HEK293 (cell line): ENCODE data around the gene LRRC8B.

Experiments
- CTCF ChIA-PET: fragments of 350-600 bp; formaldehyde crosslinking; extraction: SDS; loops from one replicate; lab custom pipeline; 2021; ENCODE audit warnings: antibody characterized with exemption; lab: Yijun Ruan, JAX
- POLR2A ChIA-PET: fragments of 300-600 bp; formaldehyde crosslinking; extraction: SDS; loops from one replicate; lab custom pipeline; 2020; ENCODE audit warnings: antibody characterized with exemption, inconsistent platforms; lab: Yijun Ruan, JAX
- H3K27ac ChIP-seq: fragments of 200-500 bp; sonication (Bioruptor generic); 2 replicates; pipeline ENCODE4 v1.5.1; 2014; ENCODE audit warnings: low read depth, low read length, control low read depth, inconsistent platforms; ENCODE audit errors: extremely low read depth
- H3K36me3 ChIP-seq, 2 experiments: fragments of 200-500 bp in 1 of 2; sonication (Bioruptor generic) in 1 of 2; 1 replicate in 1 of 2; 2 replicates in 1 of 2; pipeline ENCODE4 v1.5.1; 2014 to 2017; ENCODE audit warnings: inconsistent platforms in 2 of 2, low read length in 2 of 2; ENCODE audit not compliant: control insufficient read depth in 2 of 2, insufficient read depth in 1 of 2
- H3K4me1 ChIP-seq: fragments of 200-500 bp; sonication (Bioruptor generic); 2 replicates; pipeline ENCODE4 v1.5.1; 2014; ENCODE audit warnings: mild to moderate bottlenecking, low read length, inconsistent platforms; ENCODE audit not compliant: control insufficient read depth, insufficient read depth
- H3K4me3 ChIP-seq: 2 replicates; pipeline ENCODE4 v1.5.1; 2011; ENCODE audit warnings: low read depth, mild to moderate bottlenecking, control low read depth, low read length, moderate library complexity
- H3K9me3 ChIP-seq: fragments of 200-500 bp; sonication (Bioruptor generic); 2 replicates; pipeline ENCODE4 v1.5.1; 2014; ENCODE audit warnings: low read depth, low read length, inconsistent platforms; ENCODE audit not compliant: control insufficient read depth, insufficient read depth
- AEBP2 ChIP-seq: fragments of 450-650 bp; formaldehyde crosslinking; IDR thresholded peaks from 2 replicates; pipeline ENCODE4 v1.5.1; 2016; ENCODE audit warnings: missing biosample characterization, missing genetic modification characterization, borderline replicate concordance
- BCL11B ChIP-seq: fragments of 450-650 bp; formaldehyde crosslinking; IDR thresholded peaks from 2 replicates; pipeline ENCODE4 v1.5.1; 2016; ENCODE audit warnings: low read depth, missing biosample characterization, missing genetic modification characterization
- KLF10 ChIP-seq: fragments of 450-650 bp; IDR thresholded peaks from 2 replicates; pipeline ENCODE4 v1.5.1; 2018; ENCODE audit warnings: missing biosample characterization, mild to moderate bottlenecking, missing genetic modification characterization
- MYNN ChIP-seq: fragments of 450-650 bp; formaldehyde crosslinking; IDR thresholded peaks from 2 replicates; pipeline ENCODE4 v1.5.1; 2016; ENCODE audit warnings: missing biosample characterization, missing genetic modification characterization, borderline replicate concordance
- OVOL3 ChIP-seq: fragments of 450-650 bp; formaldehyde crosslinking; IDR thresholded peaks from 2 replicates; pipeline ENCODE4 v1.5.1; 2016; ENCODE audit warnings: missing biosample characterization, missing genetic modification characterization
- SCRT1 ChIP-seq: fragments of 450-650 bp; formaldehyde crosslinking; IDR thresholded peaks from 2 replicates; pipeline ENCODE4 v1.5.1; 2016; ENCODE audit warnings: missing biosample characterization, missing genetic modification characterization, borderline replicate concordance
- SCRT2 ChIP-seq: fragments of 450-650 bp; formaldehyde crosslinking; IDR thresholded peaks from 2 replicates; pipeline ENCODE4 v1.5.1; 2016; ENCODE audit warnings: missing biosample characterization, missing genetic modification characterization
- ZBTB1 ChIP-seq: fragments of 450-650 bp; formaldehyde crosslinking; IDR thresholded peaks from 2 replicates; pipeline ENCODE4 v1.5.1; 2016; ENCODE audit warnings: missing biosample characterization, missing genetic modification characterization
- ZFP37 ChIP-seq: fragments of 450-650 bp; formaldehyde crosslinking; IDR thresholded peaks from 2 replicates; pipeline ENCODE4 v1.5.1; 2016; ENCODE audit warnings: missing biosample characterization, missing genetic modification characterization
- ZIC2 ChIP-seq: fragments of 450-650 bp; formaldehyde crosslinking; IDR thresholded peaks from 2 replicates; pipeline ENCODE4 v1.5.1; 2016; ENCODE audit warnings: missing biosample characterization, missing genetic modification characterization
- ZNF169 ChIP-seq: fragments of 450-650 bp; formaldehyde crosslinking; IDR thresholded peaks from 2 replicates; pipeline ENCODE4 v1.5.1; 2016; ENCODE audit warnings: missing biosample characterization, missing genetic modification characterization
- ZNF18 ChIP-seq: fragments of 450-650 bp; formaldehyde crosslinking; IDR thresholded peaks from 2 replicates; pipeline ENCODE4 v1.5.1; 2016; ENCODE audit warnings: missing biosample characterization, missing genetic modification characterization
- ZNF239 ChIP-seq: fragments of 450-650 bp; formaldehyde crosslinking; IDR thresholded peaks from 2 replicates; pipeline ENCODE4 v1.5.1; 2016; ENCODE audit warnings: missing biosample characterization, missing genetic modification characterization
- ZNF302 ChIP-seq: fragments of 450-650 bp; formaldehyde crosslinking; IDR thresholded peaks from 2 replicates; pipeline ENCODE4 v1.5.1; 2016; ENCODE audit warnings: missing biosample characterization, missing genetic modification characterization, low read depth
- ZNF529 ChIP-seq: fragments of 450-650 bp; formaldehyde crosslinking; IDR thresholded peaks from 2 replicates; pipeline ENCODE4 v1.5.1; 2017; ENCODE audit warnings: missing genetic modification characterization, missing biosample characterization; ENCODE audit not compliant: insufficient replicate concordance
- ZNF596 ChIP-seq: fragments of 450-650 bp; IDR thresholded peaks from 2 replicates; pipeline ENCODE4 v1.5.0; 2018; ENCODE audit warnings: missing biosample characterization, mild to moderate bottlenecking, missing genetic modification characterization, moderate library complexity
- ZNF629 ChIP-seq: fragments of 450-650 bp; formaldehyde crosslinking; IDR thresholded peaks from 2 replicates; pipeline ENCODE4 v1.5.1; 2017; ENCODE audit warnings: missing biosample characterization, missing genetic modification characterization
- ZNF658 ChIP-seq: fragments of 450-650 bp; formaldehyde crosslinking; IDR thresholded peaks from 2 replicates; pipeline ENCODE4; 2016; ENCODE audit warnings: missing biosample characterization, missing genetic modification characterization
- ZNF776 ChIP-seq: fragments of 450-650 bp; formaldehyde crosslinking; IDR thresholded peaks from 2 replicates; pipeline ENCODE4 v1.5.0; 2017; ENCODE audit warnings: missing biosample characterization, missing genetic modification characterization, borderline replicate concordance
- TF ChIP-seq, protein P1 (sequence below): fragments of 450-650 bp; formaldehyde crosslinking; IDR thresholded peaks from 2 replicates; pipeline ENCODE4 v1.5.1; 2016; ENCODE audit warnings: missing biosample characterization, missing genetic modification characterization, low read depth
- TF ChIP-seq, protein P2 (sequence below): fragments of 450-650 bp; IDR thresholded peaks from 2 replicates; pipeline ENCODE4 v1.5.1; 2018; ENCODE audit warnings: missing biosample characterization, missing genetic modification characterization
- TF ChIP-seq, protein P3 (sequence below): fragments of 450-650 bp; formaldehyde crosslinking; IDR thresholded peaks from 2 replicates; pipeline ENCODE4 v1.5.1; 2016; ENCODE audit warnings: missing biosample characterization, missing genetic modification characterization

Gene LRRC8B

DNA sequence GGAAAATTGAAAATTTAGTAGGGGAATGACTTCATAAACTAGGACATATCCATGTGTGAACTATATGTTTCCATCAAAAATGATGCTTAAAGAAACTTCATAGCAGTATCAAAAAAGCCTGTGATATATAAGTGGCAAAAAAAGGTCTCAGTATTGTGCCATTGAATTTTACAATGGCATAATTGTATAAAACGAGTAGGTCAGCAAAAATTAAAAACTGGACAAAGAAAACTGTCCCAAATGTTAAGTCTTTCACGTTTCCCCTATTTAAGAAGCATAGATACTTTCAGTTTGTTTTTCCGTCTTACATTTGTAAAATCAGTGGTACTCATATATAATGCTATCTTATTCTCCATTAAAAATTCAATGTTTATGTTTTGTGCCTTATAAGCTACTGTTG is 43.2 kb downstream of the LRRC8B start:
- TF ChIP-seq, protein P1, sequence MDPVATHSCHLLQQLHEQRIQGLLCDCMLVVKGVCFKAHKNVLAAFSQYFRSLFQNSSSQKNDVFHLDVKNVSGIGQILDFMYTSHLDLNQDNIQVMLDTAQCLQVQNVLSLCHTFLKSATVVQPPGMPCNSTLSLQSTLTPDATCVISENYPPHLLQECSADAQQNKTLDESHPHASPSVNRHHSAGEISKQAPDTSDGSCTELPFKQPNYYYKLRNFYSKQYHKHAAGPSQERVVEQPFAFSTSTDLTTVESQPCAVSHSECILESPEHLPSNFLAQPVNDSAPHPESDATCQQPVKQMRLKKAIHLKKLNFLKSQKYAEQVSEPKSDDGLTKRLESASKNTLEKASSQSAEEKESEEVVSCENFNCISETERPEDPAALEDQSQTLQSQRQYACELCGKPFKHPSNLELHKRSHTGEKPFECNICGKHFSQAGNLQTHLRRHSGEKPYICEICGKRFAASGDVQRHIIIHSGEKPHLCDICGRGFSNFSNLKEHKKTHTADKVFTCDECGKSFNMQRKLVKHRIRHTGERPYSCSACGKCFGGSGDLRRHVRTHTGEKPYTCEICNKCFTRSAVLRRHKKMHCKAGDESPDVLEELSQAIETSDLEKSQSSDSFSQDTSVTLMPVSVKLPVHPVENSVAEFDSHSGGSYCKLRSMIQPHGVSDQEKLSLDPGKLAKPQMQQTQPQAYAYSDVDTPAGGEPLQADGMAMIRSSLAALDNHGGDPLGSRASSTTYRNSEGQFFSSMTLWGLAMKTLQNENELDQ (tag by site-specific recombination): no peak
- TF ChIP-seq SCRT1 (tag by site-specific recombination): no peak
- Histone ChIP-seq H3K9me3 (no peaks in the 10 kb centered on the region), H3K4me3 (no peak overlapping the region), H3K27ac (no peak overlapping the region), H3K4me1 (peaks cover 14% of the 10 kb centered on the region; the same call in 1 of the 2 replicates), H3K36me3 (no peaks in the 10 kb centered on the region)
- CTCF ChIA-PET: interaction anchor here (0.8 kb wide), 1 partner anchor 583 kb away, joined by 3 read pairs; no protein-coding TSS in a partner anchor
- POLR2A ChIA-PET: no interaction called here

- CTCF ChIA-PET: interaction anchor here (0.6 to 1.3 kb wide), 3 partner anchors 9 to 51 kb away, joined by 3 to 7 read pairs (median 6); no protein-coding TSS in a partner anchor
- POLR2A ChIA-PET: no interaction called here
- no peaks in the 10 kb centered on the region for H3K4me1 ChIP-seq
- TF ChIP-seq ZBTB1 (tag by site-specific recombination): no peak
- TF ChIP-seq ZNF302 (tag by site-specific recombination): no peak
- no peak for TF ChIP-seq ZNF529 (tag by site-specific recombination)
- TF ChIP-seq KLF10 (tag by site-specific recombination): no peak
- TF ChIP-seq ZNF629 (tag by site-specific recombination): no peak
- no peak for TF ChIP-seq ZNF169
- no peak for TF ChIP-seq ZFP37 (tag by site-specific recombination)
- TF ChIP-seq ZNF776: no peak
- TF ChIP-seq, protein P2, sequence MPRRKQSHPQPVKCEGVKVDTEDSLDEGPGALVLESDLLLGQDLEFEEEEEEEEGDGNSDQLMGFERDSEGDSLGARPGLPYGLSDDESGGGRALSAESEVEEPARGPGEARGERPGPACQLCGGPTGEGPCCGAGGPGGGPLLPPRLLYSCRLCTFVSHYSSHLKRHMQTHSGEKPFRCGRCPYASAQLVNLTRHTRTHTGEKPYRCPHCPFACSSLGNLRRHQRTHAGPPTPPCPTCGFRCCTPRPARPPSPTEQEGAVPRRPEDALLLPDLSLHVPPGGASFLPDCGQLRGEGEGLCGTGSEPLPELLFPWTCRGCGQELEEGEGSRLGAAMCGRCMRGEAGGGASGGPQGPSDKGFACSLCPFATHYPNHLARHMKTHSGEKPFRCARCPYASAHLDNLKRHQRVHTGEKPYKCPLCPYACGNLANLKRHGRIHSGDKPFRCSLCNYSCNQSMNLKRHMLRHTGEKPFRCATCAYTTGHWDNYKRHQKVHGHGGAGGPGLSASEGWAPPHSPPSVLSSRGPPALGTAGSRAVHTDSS (tag by site-specific recombination): no peak
- no peaks in the 10 kb centered on the region for H3K36me3 ChIP-seq
- H3K27ac ChIP-seq: no peak overlapping the region
- H3K9me3 ChIP-seq: no peaks in the 10 kb centered on the region
- no peak overlapping the region for H3K4me3 ChIP-seq
Observed at GRCh38 chr1:89573410-89573809, 48.8 kb downstream of the LRRC8B start.

- CTCF ChIA-PET: interaction anchor here (0.8 kb wide), 1 partner anchor 156 kb away, joined by 3 read pairs; no protein-coding TSS in a partner anchor
- no peaks in the 10 kb centered on the region for H3K4me1 ChIP-seq
Observed at GRCh38 chr1:89574621-89575020, 50.0 kb downstream of the LRRC8B start.

More at GRCh38 chr1:89574621-89575020, 50.0 kb downstream of the LRRC8B start:
- Histone ChIP-seq H3K27ac (no peak overlapping the region), H3K4me3 (no peak overlapping the region), H3K9me3 (no peaks in the 10 kb centered on the region), H3K36me3 (no peaks in the 10 kb centered on the region)
- POLR2A ChIA-PET: no interaction called here
- no peak for TF ChIP-seq OVOL3 (tag by site-specific recombination)
- TF ChIP-seq BCL11B (tag by site-specific recombination): no peak
- no peak for TF ChIP-seq MYNN (tag by site-specific recombination)
- no peak for TF ChIP-seq ZNF239 (tag by site-specific recombination)
- TF ChIP-seq, protein P3, sequence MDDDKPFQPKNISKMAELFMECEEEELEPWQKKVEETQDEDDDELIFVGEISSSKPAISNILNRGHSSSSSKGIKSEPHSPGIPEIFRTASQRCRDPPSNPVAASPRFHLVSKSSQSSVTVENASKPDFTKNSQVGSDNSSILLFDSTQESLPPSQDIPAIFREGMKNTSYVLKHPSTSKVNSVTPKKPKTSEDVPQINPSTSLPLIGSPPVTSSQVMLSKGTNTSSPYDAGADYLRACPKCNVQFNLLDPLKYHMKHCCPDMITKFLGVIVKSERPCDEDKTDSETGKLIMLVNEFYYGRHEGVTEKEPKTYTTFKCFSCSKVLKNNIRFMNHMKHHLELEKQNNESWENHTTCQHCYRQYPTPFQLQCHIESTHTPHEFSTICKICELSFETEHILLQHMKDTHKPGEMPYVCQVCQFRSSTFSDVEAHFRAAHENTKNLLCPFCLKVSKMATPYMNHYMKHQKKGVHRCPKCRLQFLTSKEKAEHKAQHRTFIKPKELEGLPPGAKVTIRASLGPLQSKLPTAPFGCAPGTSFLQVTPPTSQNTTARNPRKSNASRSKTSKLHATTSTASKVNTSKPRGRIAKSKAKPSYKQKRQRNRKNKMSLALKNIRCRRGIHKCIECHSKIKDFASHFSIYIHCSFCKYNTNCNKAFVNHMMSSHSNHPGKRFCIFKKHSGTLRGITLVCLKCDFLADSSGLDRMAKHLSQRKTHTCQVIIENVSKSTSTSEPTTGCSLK (tag by site-specific recombination): no peak
- TF ChIP-seq ZNF658: no peak
- TF ChIP-seq AEBP2 (tag by site-specific recombination): no peak
- TF ChIP-seq SCRT2: no peak
- TF ChIP-seq ZNF596: no peak
- no peak for TF ChIP-seq ZNF18 (tag by site-specific recombination)
- TF ChIP-seq ZIC2 (tag by site-specific recombination): no peak
